Suprapubic skin (tissue), 4 donors: Measurements from ENCODE around the gene NT5DC4.

ENCODE experiments used
- CTCF ChIP-seq, 2 donors: fragments of 200-600 bp in 1 of 2; fragments of 450-650 bp in 1 of 2; sonication (generic) in 1 of 2; IDR thresholded peaks; one replicate each; pipeline ENCODE4 v1.5.1; 2016 to 2019; ENCODE audit warnings: antibody characterized with exemption in 2 of 2, mild to moderate bottlenecking in 1 of 2, moderate library complexity in 1 of 2
- EP300 ChIP-seq: sonication (generic); formaldehyde crosslinking; IDR thresholded peaks from one replicate; pipeline ENCODE4 v1.6.1; 2017; ENCODE audit warnings: antibody characterized with exemption
- POLR2AphosphoS5 ChIP-seq, 3 donors: sonication (generic); formaldehyde crosslinking; IDR thresholded peaks; one replicate each; pipeline ENCODE4 v1.6.1; 2017; ENCODE audit warnings: antibody characterized with exemption in 3 of 3

- TF ChIP-seq CTCF (IDR thresholded peaks at IDR 0.05) = no peak
- TF ChIP-seq EP300 = no peak
- no peak for TF ChIP-seq POLR2AphosphoS5 (IDR thresholded peaks at IDR 0.05)
Measured at GRCh38 chr2:112694182-112694581, 26.6 kb upstream of the NT5DC4 start.
